Measurements from ENCODE around the gene CCDC7. TPM values are rescaled to one million over a fixed set of nuclear protein-coding genes. Genes with fewer than 3 reads are reported as not detected.
"Not testable (repeated sequence)": the region's sequence is repeated elsewhere in the genome, so short reads cannot be mapped to it uniquely, and the experiment has no call there.

CCDC7 gene
- total RNA-seq, 1 donor from 2014 or later, result 3.6 TPM

GRCh38 chr10:32454148-32454547 is 8.2 kb downstream of the CCDC7 start:
- no peak for DNase-seq (ENCODE audit: low read depth, low spot score)

DNA sequence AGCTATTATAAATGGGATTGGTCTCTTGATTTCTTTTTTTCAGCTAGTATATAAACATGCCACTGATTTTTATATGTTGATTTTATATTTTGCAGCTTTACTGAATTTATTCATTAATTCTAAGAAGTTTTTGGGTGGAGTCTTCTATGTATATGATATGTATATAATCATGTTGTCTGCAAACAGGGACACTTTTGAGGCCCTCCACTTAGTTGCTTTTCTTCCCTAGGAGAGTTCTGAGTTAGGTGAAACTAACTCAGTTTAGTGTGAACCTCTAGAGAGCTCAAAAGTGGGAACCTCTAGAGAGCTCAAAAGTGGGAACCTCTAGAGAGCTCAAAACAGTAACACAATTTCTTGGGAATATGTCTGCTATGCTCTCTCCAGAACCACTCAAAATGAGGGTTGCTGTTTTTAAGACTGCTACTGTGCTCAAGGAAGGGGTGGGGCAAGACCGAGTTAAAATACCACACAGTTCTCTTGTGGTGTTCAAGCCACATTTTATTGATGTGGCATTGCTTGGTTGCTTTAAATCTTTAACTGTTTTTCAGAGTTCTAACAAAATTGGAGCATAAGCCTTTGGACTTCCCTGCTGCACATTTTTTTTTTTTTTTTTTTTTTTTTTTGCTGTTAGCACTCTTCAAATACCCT is 13.2 kb downstream of the CCDC7 start:
- no peak for DNase-seq (ENCODE audit: low read depth, low spot score)

GRCh38 chr10:32461203-32461602 is 15.3 kb downstream of the CCDC7 start:
- no peak for DNase-seq (ENCODE audit: low read depth, low spot score)

- DNase-seq (ENCODE audit: low read depth, low spot score), result no peak
Measured at GRCh38 chr10:32471232-32471631, 25.3 kb downstream of the CCDC7 start.

DNA sequence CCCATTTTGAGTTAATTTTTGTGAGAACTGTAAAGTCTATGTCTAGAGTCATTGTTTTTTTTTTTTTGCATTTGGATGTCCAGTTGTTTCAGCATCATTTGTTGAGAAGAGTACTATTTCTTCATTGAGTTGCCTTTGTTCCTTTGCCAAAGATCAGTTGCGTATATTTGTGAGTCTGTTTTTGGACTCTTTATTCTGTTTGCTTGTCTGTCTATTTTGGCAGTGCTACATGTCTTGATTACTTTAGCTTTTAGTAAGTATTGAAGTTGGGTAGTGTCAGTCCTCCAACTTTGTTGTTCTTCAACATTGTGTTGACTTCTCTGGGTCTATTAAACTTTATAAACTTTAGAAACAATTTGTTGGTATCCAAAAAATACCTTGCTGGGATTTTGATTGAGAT is 31.6 kb downstream of the CCDC7 start:
- DNase-seq (ENCODE audit: low read depth, low spot score), result no peak

- no peak for DNase-seq (ENCODE audit: low read depth, low spot score)
Measured at GRCh38 chr10:32481606-32482005, 35.7 kb downstream of the CCDC7 start.

DNA sequence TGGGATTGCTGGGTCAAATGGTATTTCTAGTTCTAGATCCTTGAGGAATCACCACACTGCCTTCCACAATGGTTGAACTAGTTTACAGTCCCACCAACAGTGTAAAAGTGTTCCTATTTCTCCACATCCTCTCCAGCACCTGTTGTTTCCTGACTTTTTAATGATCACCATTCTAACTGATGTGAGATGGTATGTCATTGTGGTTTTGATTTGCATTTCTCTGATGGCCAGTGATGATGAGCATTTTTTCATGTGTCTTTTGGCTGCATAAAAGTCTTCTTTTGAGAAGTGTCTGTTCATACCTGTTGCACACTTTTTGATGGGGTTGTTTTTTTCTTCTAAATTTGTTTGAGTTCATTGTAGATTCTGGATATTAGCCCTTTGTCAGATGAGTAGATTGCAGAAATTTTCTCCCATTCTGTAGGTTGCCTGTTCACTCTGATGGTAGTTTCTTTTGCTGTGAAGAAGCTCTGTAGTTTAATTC is 37.1 kb downstream of the CCDC7 start:
- DNase-seq (ENCODE audit: low read depth, low spot score), result not testable (repeated sequence)

GRCh38 chr10:32488038-32488437 is 42.1 kb downstream of the CCDC7 start:
- DNase-seq (ENCODE audit: low read depth, low spot score), result not testable (repeated sequence)

DNA sequence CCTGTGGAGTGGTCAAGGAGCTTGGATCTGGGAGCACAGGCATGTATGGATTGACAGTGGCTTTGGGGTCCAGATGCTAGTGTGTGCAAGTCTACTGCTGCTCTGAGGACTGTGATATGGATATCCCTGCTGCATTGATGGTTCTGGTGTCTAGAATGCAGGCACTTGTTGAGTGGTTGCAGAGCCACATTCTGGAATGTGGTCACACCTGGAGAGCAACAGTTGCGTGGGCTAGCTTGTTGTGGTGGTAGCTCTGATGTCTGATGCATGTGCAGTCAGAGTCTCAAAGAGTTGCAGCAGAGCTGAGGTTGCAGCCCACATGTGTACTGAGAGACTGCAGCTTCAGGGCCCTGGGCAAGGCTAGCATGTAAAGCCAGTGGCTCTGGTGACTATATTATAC is 43.2 kb downstream of the CCDC7 start:
- DNase-seq (ENCODE audit: low read depth, low spot score), result no peak

GRCh38 chr10:32489901-32490300 is 44.0 kb downstream of the CCDC7 start:
- DNase-seq (ENCODE audit: low read depth, low spot score), result no peak

- DNase-seq (ENCODE audit: low read depth, low spot score), result not testable (repeated sequence)
Measured at GRCh38 chr10:32494562-32494961, 48.6 kb downstream of the CCDC7 start.

DNA sequence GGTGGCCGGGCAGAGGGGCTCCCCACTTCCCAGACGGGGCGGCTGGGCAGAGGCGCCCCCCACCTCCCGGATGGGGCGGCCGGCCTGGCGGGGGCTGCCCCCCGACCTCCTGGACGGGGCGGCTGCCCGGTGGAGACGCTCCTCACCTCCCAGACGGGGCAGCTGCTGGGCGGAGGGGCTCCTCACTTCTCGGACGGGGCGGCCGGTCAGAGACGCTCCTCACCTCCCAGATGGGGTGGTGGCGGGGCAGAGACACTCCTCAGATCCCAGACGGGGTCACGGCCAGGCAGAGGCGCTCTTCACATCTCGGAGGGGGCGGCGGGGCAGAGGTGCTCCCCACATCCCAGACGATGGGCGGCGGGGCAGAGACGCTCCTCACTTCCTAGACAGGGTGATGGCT is 54.2 kb downstream of the CCDC7 start:
- not testable (repeated sequence) for DNase-seq (ENCODE audit: low read depth, low spot score)

DNA sequence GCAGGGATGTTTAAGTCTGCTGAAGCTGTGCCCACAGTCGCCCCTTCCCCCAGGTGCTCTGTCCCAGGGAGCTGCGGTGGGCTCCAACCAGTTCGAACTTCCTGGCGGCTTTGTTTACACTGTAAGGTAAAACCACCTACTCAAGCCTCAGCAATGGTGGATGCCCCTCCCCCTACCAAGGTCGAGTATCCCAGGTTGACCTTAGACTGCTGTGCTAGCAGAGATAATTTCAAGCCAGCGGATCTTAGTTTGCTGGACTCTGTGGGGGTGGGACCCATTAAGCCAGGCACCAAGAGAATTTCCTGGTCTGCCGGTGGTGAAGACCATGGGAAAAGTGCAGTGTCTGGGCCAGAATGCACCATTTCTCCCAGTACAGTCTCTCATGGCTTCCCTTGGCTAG is 56.0 kb downstream of the CCDC7 start:
- no peak for DNase-seq (ENCODE audit: low read depth, low spot score)

- not testable (repeated sequence) for DNase-seq (ENCODE audit: low read depth, low spot score)
Measured at GRCh38 chr10:32505762-32506420, 60.0 kb downstream of the CCDC7 start.

GRCh38 chr10:32511599-32511998 is 65.7 kb downstream of the CCDC7 start:
- no peak for DNase-seq (ENCODE audit: low read depth, low spot score)

GRCh38 chr10:32516567-32517495 is 70.9 kb downstream of the CCDC7 start:
- DNase-seq (ENCODE audit: low read depth, low spot score), result no peak

- DNase-seq (ENCODE audit: low read depth, low spot score), result no peak
Measured at GRCh38 chr10:32530231-32530630, 84.3 kb downstream of the CCDC7 start.

DNA sequence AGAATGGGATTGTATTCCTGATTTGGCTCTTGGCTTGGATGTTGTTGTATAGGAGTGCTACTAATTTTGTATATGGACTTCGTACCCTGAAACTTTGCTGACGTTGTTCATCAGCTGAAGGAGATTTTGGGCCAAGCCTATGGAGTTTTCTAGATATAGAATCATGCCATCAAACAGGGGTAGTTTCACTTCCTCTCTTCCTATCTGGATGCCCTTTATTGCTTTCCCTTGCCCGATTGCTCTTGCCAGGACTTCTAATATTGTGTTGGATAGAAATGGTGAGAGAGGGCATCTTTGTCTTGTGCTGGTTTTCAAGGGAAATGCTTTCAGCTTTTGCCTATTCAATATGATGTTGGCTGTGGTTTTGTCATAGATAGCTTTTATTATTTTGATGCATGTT is 92.3 kb downstream of the CCDC7 start:
- DNase-seq (ENCODE audit: low read depth, low spot score), result no peak

DNA sequence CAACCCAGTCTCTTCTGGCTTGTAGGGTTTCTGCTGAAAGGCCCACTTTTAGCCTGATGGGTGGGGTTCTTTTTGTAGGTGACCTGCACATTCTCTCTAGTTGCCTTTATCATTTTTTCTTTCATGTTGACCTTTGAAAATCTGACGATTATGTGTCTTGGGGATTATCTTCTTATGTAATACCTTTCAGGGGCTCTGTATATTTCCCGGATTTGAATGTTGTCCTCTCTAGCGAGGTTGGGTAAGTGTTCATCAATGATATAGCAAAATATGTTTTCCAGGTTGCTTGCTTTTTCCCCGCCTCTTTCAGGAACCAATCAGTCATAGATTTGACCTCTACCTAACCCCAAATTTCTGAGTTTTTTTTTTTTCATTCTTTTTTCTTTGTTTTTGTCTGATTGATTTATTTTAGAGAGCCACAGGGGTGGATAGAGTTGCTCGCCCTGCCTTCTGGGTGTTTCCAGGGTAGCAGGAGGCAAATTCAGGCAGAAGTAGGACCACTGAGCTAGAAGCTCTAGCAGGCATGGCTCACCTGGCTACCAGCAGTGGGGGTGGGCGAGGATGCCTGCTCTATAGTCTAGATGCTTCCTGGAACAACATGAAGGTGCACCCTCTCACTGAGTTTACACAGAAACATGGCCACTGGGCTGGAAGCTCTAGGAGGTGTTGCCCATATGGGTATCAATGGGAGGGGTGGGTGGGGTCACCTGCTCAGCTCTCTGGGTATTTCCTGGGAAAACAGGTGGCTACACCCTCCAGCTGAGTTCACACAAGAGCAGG is 94.9 kb downstream of the CCDC7 start:
- no peak for DNase-seq (ENCODE audit: low read depth, low spot score)

DNA sequence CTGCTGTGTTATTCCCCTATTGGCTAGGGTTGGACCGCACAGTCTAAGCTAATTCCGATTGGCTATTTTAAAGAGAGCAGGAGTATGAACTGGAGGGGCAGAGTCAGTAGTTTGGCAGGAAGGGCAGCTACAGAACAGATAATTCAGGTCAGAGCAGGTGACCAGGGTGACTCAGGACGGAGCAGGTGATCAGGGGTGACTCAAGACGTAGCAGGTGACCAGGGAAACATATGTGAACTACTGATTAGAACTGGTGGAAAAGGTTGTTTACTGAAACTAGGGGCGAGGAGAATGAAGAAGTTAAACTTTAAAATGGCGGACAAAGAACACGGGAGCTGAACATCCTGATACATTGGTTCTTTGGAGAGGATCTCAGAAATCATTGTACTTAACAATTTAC is 102.3 kb downstream of the CCDC7 start:
- DNase-seq (ENCODE audit: low read depth, low spot score), result no peak

DNA sequence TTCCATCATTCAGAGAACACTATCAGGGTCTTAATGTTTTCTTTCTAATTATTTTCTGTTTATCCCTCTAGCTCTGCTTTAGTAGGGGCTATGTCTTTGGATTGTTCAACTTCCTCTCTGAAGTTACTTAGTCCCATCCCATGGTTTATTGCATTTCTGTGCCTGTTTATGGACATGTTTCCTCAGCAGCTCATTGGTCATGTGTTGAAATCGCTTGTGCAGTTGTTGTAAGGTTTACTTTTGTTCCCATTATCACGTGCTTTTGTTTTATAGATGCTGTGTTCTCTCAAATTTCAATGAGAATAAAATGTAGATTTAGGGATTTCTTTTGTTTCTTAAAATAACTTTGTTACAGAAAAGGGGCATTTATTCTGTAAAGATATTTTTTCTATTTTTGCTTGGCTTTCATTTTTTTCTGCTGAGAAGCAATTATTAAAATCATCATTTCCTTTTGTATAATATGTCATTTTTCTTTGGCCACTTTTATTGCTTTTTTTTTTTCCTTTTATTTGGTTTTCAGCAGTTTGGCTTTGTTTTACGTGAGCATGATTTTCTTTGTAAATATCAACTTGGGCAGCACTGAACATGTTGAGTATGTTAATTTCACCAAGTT is 110.9 kb downstream of the CCDC7 start:
- DNase-seq (ENCODE audit: low read depth, low spot score), result no peak
